Mesothelial cell of epicardium (in vitro differentiated cells): ENCODE results near the gene SNAPC4. TPM values are rescaled to one million over a fixed set of nuclear protein-coding genes. Genes with fewer than 3 reads are reported as not detected.
"Not testable (repeated sequence)": the region's sequence is repeated elsewhere in the genome, so short reads cannot be mapped to it uniquely, and the experiment has no call there.

ENCODE experiments used
- DNase-seq, 2 experiments: peaks; one replicate each; pipeline ENCODE4 v3.0.0; 2021; ENCODE audit warnings: low spot score in 2 of 2; ENCODE audit not compliant: unreplicated experiment in 2 of 2
- H3K27ac Mint-ChIP-seq: 2 replicates; pipeline ENCODE4 v1.8.0; 2021; ENCODE audit warnings: mixed read lengths
- H3K27me3 Mint-ChIP-seq: 2 replicates; pipeline ENCODE4 v1.8.0; 2021; ENCODE audit warnings: low read depth, mixed read lengths
- H3K36me3 Mint-ChIP-seq: 2 replicates; pipeline ENCODE4 v1.8.0; 2021; ENCODE audit warnings: mixed read lengths
- H3K4me1 Mint-ChIP-seq: 2 replicates; pipeline ENCODE4 v1.8.0; 2021; ENCODE audit warnings: mixed read lengths
- H3K4me3 Mint-ChIP-seq: 2 replicates; pipeline ENCODE4 v1.8.0; 2021; ENCODE audit warnings: mild to moderate bottlenecking, moderate library complexity, mixed read lengths
- H3K9me3 Mint-ChIP-seq: 2 replicates; pipeline ENCODE4 v1.8.0; 2021; ENCODE audit warnings: mixed read lengths
- CTCF ChIP-seq: fragments of 200-600 bp; sonication (generic); IDR thresholded peaks from one replicate; pipeline ENCODE4 v1.5.0; 2021; ENCODE audit warnings: antibody characterized with exemption; ENCODE audit not compliant: unreplicated experiment
- total RNA-seq: library from RNA; stranded (reverse); gene quantifications from 3 replicates; pipeline ENCODE4 v1.2.1, GENCODE V29; 2021

The SNAPC4 gene
- total RNA-seq, 1 donor from 2014 or later: 18.2 TPM

- Mint-ChIP-seq H3K4me1 (peaks cover 6% of the 10 kb centered on the region), H3K9me3 (no peaks in the 10 kb centered on the region), H3K27me3 (no peaks in the 10 kb centered on the region), H3K4me3 (no peak overlapping the region), H3K36me3 (peaks cover 8% of the 10 kb centered on the region), H3K27ac (no peak overlapping the region)
- DNase-seq: no peak
- TF ChIP-seq CTCF: no peak
Measured at GRCh38 chr9:136431782-136432350, 31.9 kb upstream of the SNAPC4 start.

- no peaks in the 10 kb centered on the region for H3K4me1 Mint-ChIP-seq
- TF ChIP-seq CTCF: no peak
- no peak overlapping the region for H3K27ac Mint-ChIP-seq
- H3K36me3 Mint-ChIP-seq: peaks cover 7% of the 10 kb centered on the region
- H3K9me3 Mint-ChIP-seq: no peaks in the 10 kb centered on the region
- no peaks in the 10 kb centered on the region for H3K27me3 Mint-ChIP-seq
- DNase-seq: no peak
- H3K4me3 Mint-ChIP-seq: no peak overlapping the region
Measured at GRCh38 chr9:136430588-136431234, 30.7 kb upstream of the SNAPC4 start.

GRCh38 chr9:136429683-136430491 is 29.9 kb upstream of the SNAPC4 start:
- no peaks in the 10 kb centered on the region for H3K9me3 Mint-ChIP-seq
- no peak for TF ChIP-seq CTCF
- H3K27ac Mint-ChIP-seq: no peak overlapping the region
- H3K27me3 Mint-ChIP-seq: no peaks in the 10 kb centered on the region
- no peak for DNase-seq
- no peaks in the 10 kb centered on the region for H3K4me1 Mint-ChIP-seq
- H3K4me3 Mint-ChIP-seq: no peak overlapping the region
- H3K36me3 Mint-ChIP-seq: peaks cover 9% of the 10 kb centered on the region

- TF ChIP-seq CTCF: no peak
- no peak for DNase-seq
- Mint-ChIP-seq H3K36me3 (peaks cover 11% of the 10 kb centered on the region), H3K9me3 (no peaks in the 10 kb centered on the region), H3K27me3 (no peaks in the 10 kb centered on the region), H3K4me3 (no peak overlapping the region), H3K27ac (no peak overlapping the region), H3K4me1 (no peaks in the 10 kb centered on the region)
Measured at GRCh38 chr9:136429075-136429628, 29.2 kb upstream of the SNAPC4 start.

- no peak overlapping the region for H3K27ac Mint-ChIP-seq
- H3K4me3 Mint-ChIP-seq: no peak overlapping the region
- no peaks in the 10 kb centered on the region for H3K27me3 Mint-ChIP-seq
- no peak for DNase-seq
- no peaks in the 10 kb centered on the region for H3K9me3 Mint-ChIP-seq
- no peaks in the 10 kb centered on the region for H3K4me1 Mint-ChIP-seq
- peaks cover 14% of the 10 kb centered on the region for H3K36me3 Mint-ChIP-seq
- no peak for TF ChIP-seq CTCF
Measured at GRCh38 chr9:136426787-136427186, 26.8 kb upstream of the SNAPC4 start.

GRCh38 chr9:136425367-136425766 is 25.4 kb upstream of the SNAPC4 start:
- H3K4me1 Mint-ChIP-seq, H3K27me3 Mint-ChIP-seq, DNase-seq, H3K9me3 Mint-ChIP-seq, H3K27ac Mint-ChIP-seq, H3K4me3 Mint-ChIP-seq: not testable (repeated sequence)
- H3K36me3 Mint-ChIP-seq: peaks cover 17% of the 10 kb centered on the region
